Activated T-helper 1 cell treated with Interleukin-2 at 50 U/mL for 16 hours (primary cell): ENCODE data around the gene CLCNKA.
"Not testable (repeated sequence)": the region's sequence is repeated elsewhere in the genome, so short reads cannot be mapped to it uniquely, and the experiment has no call there.

Source experiments
- DNase-seq: peaks from one replicate; pipeline ENCODE4 v3.0.0-alpha.2; 2020; ENCODE audit warnings: low read depth

Gene CLCNKA

GRCh38 chr1:16017461-16018303 is 4.2 kb upstream of the CLCNKA start, which contains the start of gene HSPB7:
Gene HSPB7, minus strand, starts transcription at chr1:16018043. Its CDS starts 80 bp downstream, at chr1:16017963.
- no peak for DNase-seq

GRCh38 chr1:16018308-16018707 is 3.5 kb upstream of the CLCNKA start:
- no peak for DNase-seq

- DNase-seq = no peak
Measured at GRCh38 chr1:16018749-16019643, 2.8 kb upstream of the CLCNKA start.

- DNase-seq = no peak
Measured at GRCh38 chr1:16019644-16020277, 2.1 kb upstream of the CLCNKA start.

GRCh38 chr1:16020325-16020724 is 1.5 kb upstream of the CLCNKA start:
- no peak for DNase-seq

- not testable (repeated sequence) for DNase-seq
Measured at GRCh38 chr1:16020878-16021277, 958 bp upstream of the CLCNKA start.

- DNase-seq = no peak
Measured at GRCh38 chr1:16022393-16022792, 557 bp downstream of the CLCNKA start.

- no peak for DNase-seq
Measured at GRCh38 chr1:16023050-16023653, 1.3 kb downstream of the CLCNKA start.

- DNase-seq = not testable (repeated sequence)
Measured at GRCh38 chr1:16026302-16026701, 4.5 kb downstream of the CLCNKA start.

GRCh38 chr1:16026723-16027484 is 5.1 kb downstream of the CLCNKA start:
- no peak for DNase-seq

- DNase-seq = no peak
Measured at GRCh38 chr1:16028237-16029002, 6.6 kb downstream of the CLCNKA start.

- not testable (repeated sequence) for DNase-seq
Measured at GRCh38 chr1:16029003-16029268, 7.1 kb downstream of the CLCNKA start.

- DNase-seq = no peak
Measured at GRCh38 chr1:16029288-16029687, 7.5 kb downstream of the CLCNKA start.

- DNase-seq = no peak
Measured at GRCh38 chr1:16031551-16031950, 9.7 kb downstream of the CLCNKA start.

GRCh38 chr1:16032388-16033102 is 10.7 kb downstream of the CLCNKA start:
- no peak for DNase-seq

GRCh38 chr1:16033103-16033632 is 11.3 kb downstream of the CLCNKA start:
- not testable (repeated sequence) for DNase-seq

- not testable (repeated sequence) for DNase-seq
Measured at GRCh38 chr1:16036461-16036860, 14.6 kb downstream of the CLCNKA start.

GRCh38 chr1:16038620-16038912 is 16.7 kb downstream of the CLCNKA start:
- DNase-seq = no peak

GRCh38 chr1:16039871-16040270 is 18.0 kb downstream of the CLCNKA start:
- DNase-seq = not testable (repeated sequence)

- no peak for DNase-seq
Measured at GRCh38 chr1:16041200-16041599, 19.4 kb downstream of the CLCNKA start.
